Psoas muscle (tissue), 8 donors: ENCODE measurements around the gene NUDT1. TPM values are rescaled to one million over a fixed set of nuclear protein-coding genes. Genes with fewer than 3 reads are reported as not detected.

Experiments used
- ATAC-seq, 4 donors: fragments of 200-7000 bp; cut with Tn5 transposase; one replicate each; pipeline ENCODE4 v1.9.1; 2020; ENCODE audit warnings: moderate library complexity in 3 of 4, mild to moderate bottlenecking in 2 of 4
- DNase-seq, 2 donors: peaks; one replicate each; pipeline ENCODE4 v3.0.0-alpha.2; 2020
- H3K27ac ChIP-seq: fragments of 200-600 bp; one replicate; pipeline ENCODE4 v1.8.0; 2022
- H3K27me3 ChIP-seq, 3 donors: fragments of 200-600 bp in 1 of 3; one replicate each; pipeline versions ENCODE4 v1.6.1 to v1.8.0; 2013 to 2022; ENCODE audit warnings: low read length in 2 of 3, mild to moderate bottlenecking in 2 of 3, moderate library complexity in 1 of 3; ENCODE audit not compliant: insufficient read depth in 3 of 3
- H3K36me3 ChIP-seq, 2 donors: fragments of 200-600 bp in 1 of 2; one replicate each; pipeline versions ENCODE4 v1.6.1 to v1.8.0; 2013 to 2022; ENCODE audit warnings: low read depth in 1 of 2, mild to moderate bottlenecking in 1 of 2, moderate library complexity in 1 of 2; ENCODE audit not compliant: insufficient read depth in 1 of 2
- H3K4me1 ChIP-seq: fragments of 200-600 bp; one replicate; pipeline ENCODE4 v1.8.0; 2022
- H3K4me3 ChIP-seq: fragments of 200-600 bp; one replicate; pipeline ENCODE4 v1.8.0; 2022; ENCODE audit warnings: mild to moderate bottlenecking
- H3K9me3 ChIP-seq: fragments of 200-600 bp; one replicate; pipeline ENCODE4 v1.8.0; 2022
- WGBS, 3 donors: extraction: QIAGEN DNeasy Blood & Tissue Kit; methylation state at CpG; one replicate each; pipeline versions ENCODE4 v1.1.6 to v1.1.7; 2013; 5-methylcytosine and 5-hydroxymethylcytosine counted together
- intact Hi-C, 2 donors: fragments of 100-400 bp; cut with DNase I; formaldehyde crosslinking; loops; one replicate each; pipeline versions ENCODE4 v1.11.0 to v1.14.2; 2022
- polyA plus RNA-seq, 3 donors: library from polyadenylated mRNA; stranded (reverse); fragments of 200-250 nt; gene quantifications; one replicate each; pipeline ENCODE4 v1.2.3, GENCODE V29; 2013
- total RNA-seq, 4 donors: library from RNA; stranded (reverse); fragmentation: NEBNext Ultra II Directional in 2 of 4; extraction: Animal tissue kit (Norgen Biotek cat#: 25700) in 2 of 4; gene quantifications; one replicate each; pipeline versions ENCODE4 v1.2.1 to v1.2.4, GENCODE V29; 2021 to 2023
- TF ChIP-seq, protein P1 (sequence below): fragments of 200-600 bp; IDR thresholded peaks from one replicate; pipeline ENCODE4 v1.8.0; 2022; ENCODE audit warnings: antibody characterized with exemption
- donor health status: healthy with polysubstance abuse.
- donor health status: DM: no; HTN: no; CAD: no; lungs with moderate emphysema.
- donor health status: Bipolar disorder and iron deficiency.
- donor health status: healthy.
- donor health status: DM: yes; HTN: yes; CAD: no.
- donor health status: DM: no; HTN: no; CAD: no.
- donor health status: DM: no; HTN: no; CAD: no.
- donor health status: DM: yes; HTN: yes; CAD: no.

Gene NUDT1
- total and polyA plus RNA-seq, 7 donors = 5.6 to 29.2 (median 12.4) TPM

DNA sequence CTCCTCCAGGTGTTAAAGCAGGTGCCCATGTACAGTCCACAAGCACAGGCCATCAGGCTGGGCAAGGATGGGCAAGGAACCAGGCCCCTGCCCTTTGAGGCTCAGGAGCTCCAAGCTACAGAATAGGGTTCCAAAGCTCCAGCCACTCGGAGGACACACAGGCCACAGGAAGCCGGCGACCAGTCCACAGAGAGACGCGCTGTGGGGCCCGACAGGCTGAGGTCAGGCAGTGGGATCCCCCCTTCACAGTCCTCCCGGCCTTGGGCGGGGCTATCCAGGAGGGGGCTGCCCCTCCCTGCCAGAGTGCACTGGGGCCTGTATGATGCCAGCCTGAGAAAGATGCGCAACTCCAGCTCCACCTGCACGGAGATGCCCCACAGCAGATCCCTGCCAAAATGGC, 43.3 kb upstream of the NUDT1 start:
- peaks cover 0 to 18% of the 10 kb centered on the region in 2 donors for H3K36me3 ChIP-seq
- no peaks in the 10 kb centered on the region for H3K27me3 ChIP-seq
- TF ChIP-seq, protein P1, sequence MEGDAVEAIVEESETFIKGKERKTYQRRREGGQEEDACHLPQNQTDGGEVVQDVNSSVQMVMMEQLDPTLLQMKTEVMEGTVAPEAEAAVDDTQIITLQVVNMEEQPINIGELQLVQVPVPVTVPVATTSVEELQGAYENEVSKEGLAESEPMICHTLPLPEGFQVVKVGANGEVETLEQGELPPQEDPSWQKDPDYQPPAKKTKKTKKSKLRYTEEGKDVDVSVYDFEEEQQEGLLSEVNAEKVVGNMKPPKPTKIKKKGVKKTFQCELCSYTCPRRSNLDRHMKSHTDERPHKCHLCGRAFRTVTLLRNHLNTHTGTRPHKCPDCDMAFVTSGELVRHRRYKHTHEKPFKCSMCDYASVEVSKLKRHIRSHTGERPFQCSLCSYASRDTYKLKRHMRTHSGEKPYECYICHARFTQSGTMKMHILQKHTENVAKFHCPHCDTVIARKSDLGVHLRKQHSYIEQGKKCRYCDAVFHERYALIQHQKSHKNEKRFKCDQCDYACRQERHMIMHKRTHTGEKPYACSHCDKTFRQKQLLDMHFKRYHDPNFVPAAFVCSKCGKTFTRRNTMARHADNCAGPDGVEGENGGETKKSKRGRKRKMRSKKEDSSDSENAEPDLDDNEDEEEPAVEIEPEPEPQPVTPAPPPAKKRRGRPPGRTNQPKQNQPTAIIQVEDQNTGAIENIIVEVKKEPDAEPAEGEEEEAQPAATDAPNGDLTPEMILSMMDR = no peak
- no peak overlapping the region for H3K4me3 ChIP-seq
- peaks cover 52% of the 10 kb centered on the region for H3K4me1 ChIP-seq
- H3K9me3 ChIP-seq = no peaks in the 10 kb centered on the region
- no peak overlapping the region for H3K27ac ChIP-seq
- WGBS, 3 donors = 90 to 93% (median 92%) methylated on average over 10 of the region's 10 CpGs
- intact Hi-C loops = loop anchor here in 1 of 2 donors (5.0 kb wide), 1 partner anchor 96 kb away; no protein-coding TSS in a partner anchor
- no peak for DNase-seq
- no peak for ATAC-seq

DNA sequence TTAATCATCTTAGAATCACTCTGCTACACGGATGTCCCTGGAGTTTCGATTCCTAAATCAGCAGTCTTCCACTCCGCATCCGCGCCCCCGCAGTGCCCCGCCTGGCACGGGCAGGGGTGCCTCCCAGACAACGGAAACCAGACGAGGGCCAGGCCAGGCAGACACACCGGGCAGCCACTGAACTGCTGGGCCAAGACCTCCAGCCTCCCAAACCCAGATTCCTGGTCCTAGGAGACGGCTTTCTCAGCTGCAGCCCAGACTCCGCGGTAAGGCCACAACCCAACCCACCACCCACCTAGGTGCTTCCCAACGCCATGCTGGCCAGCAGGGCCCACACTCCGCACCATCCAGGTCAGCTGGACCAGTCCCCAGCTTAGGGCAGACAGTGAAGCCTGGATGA, 42.5 kb upstream of the NUDT1 start:
- no peak for ATAC-seq

DNA sequence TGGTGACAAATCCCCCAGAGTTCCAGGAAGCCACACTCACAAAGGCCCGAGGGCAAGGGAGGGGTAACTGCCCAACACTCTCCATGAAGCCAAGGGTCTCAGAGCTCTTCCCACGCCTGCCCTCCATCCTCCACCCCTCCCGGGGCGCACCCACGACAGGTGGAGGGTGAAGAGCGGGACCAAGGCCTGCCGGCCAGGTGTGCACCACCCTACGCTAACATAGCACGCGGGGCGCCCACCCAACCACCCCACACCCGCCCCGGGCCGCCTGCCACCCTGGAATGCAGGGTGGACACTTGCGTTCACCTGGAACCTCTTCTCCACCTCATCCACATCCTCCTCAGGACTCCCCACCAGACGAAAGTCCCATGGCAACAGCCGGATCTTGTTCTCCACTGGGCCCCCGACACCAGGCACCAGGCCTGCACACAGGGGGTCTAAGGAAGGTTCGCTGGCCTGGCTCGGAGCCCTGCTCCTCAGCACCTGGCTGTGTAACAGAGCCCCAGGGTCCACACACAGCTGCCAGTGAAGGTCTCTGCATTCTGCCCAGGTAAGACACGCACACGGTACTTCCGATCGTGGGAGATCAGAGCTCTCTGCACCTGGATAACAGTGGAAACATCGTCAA, 42.0 kb upstream of the NUDT1 start:
- 94 to 96% (median 95%) methylated on average over 25 of the region's 25 CpGs for WGBS, 3 donors
- H3K27ac ChIP-seq = no peak overlapping the region
- no peaks in the 10 kb centered on the region for H3K27me3 ChIP-seq
- ATAC-seq (no peak), DNase-seq (no peak)
- H3K9me3 ChIP-seq = no peaks in the 10 kb centered on the region
- peaks cover 39% of the 10 kb centered on the region for H3K4me1 ChIP-seq
- intact Hi-C loops = loop anchor here (5.0 to 10.0 kb wide), 3 partner anchors 98 to 535 kb away; no protein-coding TSS in a partner anchor
- no peak overlapping the region for H3K4me3 ChIP-seq
- TF ChIP-seq, protein P1 = no peak
- peaks cover 0 to 18% of the 10 kb centered on the region in 2 donors for H3K36me3 ChIP-seq

More for the DNA sequence above, 42.5 kb upstream of the NUDT1 start:
- no peak overlapping the region for H3K4me3 ChIP-seq
- H3K4me1 ChIP-seq = peaks cover 44% of the 10 kb centered on the region
- H3K27ac ChIP-seq = no peak overlapping the region
- no peak for DNase-seq
- H3K27me3 ChIP-seq = no peaks in the 10 kb centered on the region
- WGBS, 3 donors = 95 to 98% (median 96%) methylated on average over 16 of the region's 16 CpGs
- peaks cover 0 to 18% of the 10 kb centered on the region in 2 donors for H3K36me3 ChIP-seq
- no peaks in the 10 kb centered on the region for H3K9me3 ChIP-seq
- TF ChIP-seq, protein P1 = no peak
- intact Hi-C loops = loop anchor here in 1 of 2 donors (5.0 kb wide), 1 partner anchor 97 kb away; no protein-coding TSS in a partner anchor

DNA sequence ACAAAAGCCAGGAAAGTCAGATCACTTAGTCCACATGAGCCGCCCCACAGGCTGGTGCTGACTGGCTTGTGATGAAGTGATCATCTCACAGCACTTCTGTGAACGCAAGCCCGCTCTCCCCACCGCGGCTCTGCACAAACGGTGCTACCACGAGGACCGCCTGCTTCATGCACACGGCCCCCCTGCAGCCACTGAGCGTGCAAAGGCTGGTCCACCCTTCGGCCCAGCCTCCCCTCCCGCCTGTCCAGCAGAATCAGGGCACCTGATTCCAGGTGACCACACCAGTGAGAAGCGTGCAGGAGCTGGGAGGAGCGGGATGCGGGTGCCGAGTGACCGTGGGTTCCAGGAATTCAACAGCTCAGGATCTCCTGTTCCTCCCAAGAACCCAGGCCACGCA, 41.4 kb upstream of the NUDT1 start:
- ATAC-seq (no peak), DNase-seq (no peak)
- Histone ChIP-seq H3K36me3 (peaks cover 0 to 18% of the 10 kb centered on the region in 2 donors), H3K27ac (no peak overlapping the region), H3K4me3 (no peak overlapping the region), H3K9me3 (no peaks in the 10 kb centered on the region), H3K4me1 (peaks cover 34% of the 10 kb centered on the region), H3K27me3 (no peaks in the 10 kb centered on the region)
- intact Hi-C loops = loop anchor here (10.0 kb wide), 2 partner anchors 386 to 536 kb away; no protein-coding TSS in a partner anchor
- TF ChIP-seq, protein P1 = no peak
- 94 to 96% (median 95%) methylated on average over 18 of the region's 18 CpGs for WGBS, 3 donors
